Right forelimb (tissue), 1 donor: ENCODE results near the gene GTF2A1.

Experiments used
- DNase-seq: peaks from one replicate; pipeline ENCODE4 v3.0.0-alpha.2; 2018

GTF2A1 gene

GRCh38 chr14:81129242-81129641 is 91.5 kb downstream of the GTF2A1 start:
- no peak for DNase-seq

GRCh38 chr14:81127785-81128184 is 93.0 kb downstream of the GTF2A1 start:
- no peak for DNase-seq

GRCh38 chr14:81125536-81125935 is 95.2 kb downstream of the GTF2A1 start:
- no peak for DNase-seq
